ENCODE results near the gene TMEM91. TPM values are rescaled to one million over a fixed set of nuclear protein-coding genes. Genes with fewer than 3 reads are reported as not detected.
A peak's percentile ranks its signal among the peaks of the same experiment; 100 is the strongest.
"Not testable (repeated sequence)": the region's sequence is repeated elsewhere in the genome, so short reads cannot be mapped to it uniquely, and the experiment has no call there.

The TMEM91 gene
- total RNA-seq, 1 donor from 2014 or later: 20.0 TPM

DNA sequence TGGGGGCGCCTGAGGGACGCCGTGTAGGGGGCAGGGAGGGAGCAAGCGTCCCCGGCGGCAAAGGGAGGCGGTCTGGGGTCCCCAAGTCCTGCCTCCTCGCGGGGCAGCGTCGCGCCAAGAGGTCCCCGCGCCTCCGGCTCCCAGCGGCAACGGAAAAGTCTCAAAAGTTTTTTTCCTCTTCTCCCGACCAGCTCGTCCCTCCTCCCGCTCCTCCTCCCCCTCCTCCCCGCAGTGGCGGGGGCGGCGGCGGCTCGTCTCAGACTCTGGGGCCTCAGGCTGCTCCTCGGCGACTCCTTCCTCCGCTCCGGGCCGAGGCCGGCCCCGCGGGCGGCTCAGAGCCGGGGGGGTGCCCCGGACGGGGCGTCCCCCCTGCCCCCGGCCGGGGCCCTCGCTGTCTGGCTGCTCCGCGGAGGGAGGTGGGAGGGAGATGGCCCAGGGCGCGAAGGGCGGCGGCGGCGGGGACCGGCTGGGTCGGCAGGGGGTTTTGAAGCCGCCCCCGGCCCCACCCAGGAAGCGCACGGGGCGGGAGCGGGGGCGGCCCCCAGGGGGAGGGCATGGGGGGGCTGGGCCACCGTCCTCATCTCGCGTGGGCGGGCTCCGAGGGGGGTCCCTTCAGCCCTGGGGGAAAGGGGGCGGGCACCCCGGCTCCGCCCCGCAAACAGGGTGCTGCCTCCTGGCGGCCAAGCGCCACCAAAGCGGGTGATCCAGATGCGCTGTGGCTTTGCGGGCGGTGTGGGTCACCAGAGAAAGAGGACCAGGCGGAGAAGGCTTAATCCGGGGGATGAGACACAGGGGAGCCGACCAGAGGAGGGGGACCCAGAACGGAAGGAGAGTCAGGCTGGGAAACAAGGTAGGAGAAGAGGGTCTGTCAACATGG, 22.6 kb upstream of the TMEM91 start, which contains the start of gene TGFB1:
TGFB1 (minus strand) TSS at position 457 of the 877 bp plus-strand sequence. CDS start 878 bp downstream, outside the sequence.
- peak; percentile 76 for ATAC-seq

DNA sequence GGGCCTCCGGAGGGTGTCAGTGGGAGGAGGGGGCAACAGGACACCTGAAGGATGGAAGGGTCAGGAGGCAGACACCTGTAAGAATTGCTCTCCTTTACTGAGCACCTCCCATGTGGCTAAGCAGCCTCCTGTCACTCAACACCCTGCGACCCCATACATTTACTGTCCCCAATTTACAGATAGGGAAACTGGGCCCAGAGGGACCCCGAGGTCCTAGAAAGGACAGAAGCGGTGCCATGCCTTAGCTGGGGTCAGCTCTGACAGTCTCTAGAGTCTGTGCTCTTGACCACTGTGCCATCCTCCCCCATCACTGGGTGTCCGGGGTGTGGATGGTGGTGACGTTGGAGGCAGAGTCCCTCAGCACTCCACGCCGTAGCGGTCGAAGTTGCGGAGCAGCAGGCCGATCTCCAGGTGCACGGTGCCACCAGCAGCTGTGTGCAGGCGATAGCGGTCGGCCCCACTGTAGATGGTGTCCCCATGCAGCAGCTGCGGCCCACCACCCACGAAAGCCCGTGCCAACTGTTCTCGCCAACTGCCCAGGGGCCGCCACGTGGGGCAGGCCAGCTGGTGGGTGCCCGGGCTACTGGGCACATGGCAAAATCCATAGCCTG, 21.9 kb upstream of the TMEM91 start:
- ATAC-seq: no peak

DNA sequence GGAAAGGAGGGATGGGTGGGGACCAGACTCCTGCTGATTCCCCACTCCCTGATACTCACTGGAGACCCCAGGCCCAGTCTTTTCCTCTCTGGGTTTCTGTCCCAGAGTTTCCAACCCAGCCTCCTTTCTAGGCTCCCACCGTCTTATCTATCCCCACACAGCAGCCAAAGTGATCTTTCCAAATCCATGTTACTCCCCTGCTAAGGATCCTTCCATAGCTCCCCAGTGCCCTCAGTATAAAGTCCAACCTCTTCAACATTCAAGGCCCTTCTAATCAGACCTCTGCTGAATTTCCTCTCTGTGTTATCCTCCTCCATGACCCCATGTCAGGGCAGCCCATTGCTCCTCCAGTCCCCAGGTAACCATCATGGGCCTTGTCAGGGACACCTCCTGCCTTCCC, 21.3 kb upstream of the TMEM91 start:
- ATAC-seq: no peak

DNA sequence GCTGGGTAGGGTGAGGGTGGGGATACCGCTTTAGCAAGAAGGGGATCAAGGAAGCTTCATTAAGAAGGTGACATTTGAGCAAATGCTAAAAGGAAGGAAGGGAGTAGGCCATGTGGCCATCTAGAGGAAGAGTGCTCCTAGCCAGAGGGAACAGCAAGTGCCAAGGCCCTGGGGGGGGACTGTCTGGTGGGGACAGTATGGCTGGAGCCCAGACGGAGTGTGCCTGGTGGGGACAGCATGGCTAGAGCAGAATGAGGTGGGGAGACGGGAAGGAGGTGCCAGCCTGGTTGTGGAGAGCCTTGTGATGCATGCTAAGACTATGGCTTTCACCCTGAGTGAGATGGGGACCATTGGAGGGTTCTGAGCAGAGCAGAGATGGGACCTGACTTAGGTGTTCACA, 20.5 kb upstream of the TMEM91 start:
- no peak for ATAC-seq

DNA sequence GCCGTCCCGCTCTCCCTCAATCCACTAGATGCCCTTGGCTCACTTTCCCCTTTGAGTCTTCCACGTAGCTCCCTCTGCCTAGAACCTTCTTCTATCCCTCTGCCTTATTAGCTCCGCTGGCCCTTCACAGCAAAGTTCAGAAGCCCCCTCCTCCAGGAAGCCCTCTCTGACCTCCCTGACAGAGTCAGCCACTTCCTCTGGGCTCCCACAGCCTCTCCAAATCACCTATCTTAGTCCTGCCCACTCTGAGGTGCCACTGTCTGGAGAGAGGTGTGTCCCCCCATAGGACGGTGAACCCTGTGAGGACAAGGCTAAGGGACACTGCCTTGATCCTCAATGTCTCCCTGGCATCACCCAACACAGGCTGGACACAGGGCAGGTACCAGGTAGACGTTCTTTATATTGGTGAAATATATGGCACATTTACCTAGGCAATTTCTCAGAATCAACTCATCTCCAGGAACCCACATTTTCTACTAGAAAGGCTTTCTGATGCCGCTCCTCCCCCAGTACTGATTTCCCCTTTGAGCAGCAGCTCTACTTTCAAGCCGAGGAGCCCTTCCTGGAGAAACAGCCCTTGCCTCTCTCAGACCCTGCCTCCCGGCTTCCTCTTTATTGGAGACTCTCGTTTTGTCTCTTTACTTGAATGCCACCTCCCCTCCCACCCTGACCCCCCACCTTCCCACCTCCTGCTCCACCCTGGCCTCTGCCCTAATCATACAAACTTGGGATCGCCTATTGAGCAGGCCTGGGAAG, 19.2 kb upstream of the TMEM91 start:
- ATAC-seq: no peak

DNA sequence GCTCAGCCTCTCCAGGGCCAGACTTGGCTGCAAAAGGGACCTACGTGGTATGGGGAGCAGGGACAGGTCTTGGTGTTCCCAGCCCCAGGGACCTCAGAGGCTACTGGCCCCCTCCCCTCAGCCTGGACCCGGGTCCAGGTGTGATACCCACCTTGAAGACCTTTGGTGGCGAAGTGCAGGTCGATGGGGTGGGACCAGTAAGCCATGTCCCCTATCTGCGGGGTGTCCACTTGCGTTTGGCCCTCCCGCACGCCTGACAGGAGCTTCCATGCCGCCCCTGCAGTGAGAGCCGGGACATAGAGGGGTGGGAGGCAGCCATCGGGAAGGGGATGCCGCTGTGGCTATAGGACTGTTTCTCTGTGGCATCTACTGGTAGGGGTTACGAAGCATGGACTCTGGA, 18.6 kb upstream of the TMEM91 start:
- ATAC-seq: no peak

DNA sequence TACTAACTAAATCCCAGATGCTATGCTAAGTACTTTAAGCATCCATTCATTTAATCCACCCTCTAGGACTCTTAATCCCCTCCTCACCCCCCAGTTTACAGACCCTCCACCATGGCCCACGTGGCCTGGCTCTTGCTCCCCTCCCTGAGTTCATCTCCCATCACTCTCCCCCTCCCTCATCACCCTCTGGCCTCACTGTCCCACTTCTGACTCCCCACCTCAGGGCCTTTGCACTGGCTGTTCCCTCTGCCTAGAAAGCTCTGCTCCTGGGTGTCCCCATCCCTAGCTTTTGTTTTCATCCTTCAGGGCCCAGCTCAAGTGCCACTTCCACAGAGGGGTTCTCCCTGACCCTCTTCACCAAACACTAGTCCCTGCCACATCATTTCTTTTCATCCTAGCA, 16.6 kb upstream of the TMEM91 start:
- no peak for ATAC-seq

DNA sequence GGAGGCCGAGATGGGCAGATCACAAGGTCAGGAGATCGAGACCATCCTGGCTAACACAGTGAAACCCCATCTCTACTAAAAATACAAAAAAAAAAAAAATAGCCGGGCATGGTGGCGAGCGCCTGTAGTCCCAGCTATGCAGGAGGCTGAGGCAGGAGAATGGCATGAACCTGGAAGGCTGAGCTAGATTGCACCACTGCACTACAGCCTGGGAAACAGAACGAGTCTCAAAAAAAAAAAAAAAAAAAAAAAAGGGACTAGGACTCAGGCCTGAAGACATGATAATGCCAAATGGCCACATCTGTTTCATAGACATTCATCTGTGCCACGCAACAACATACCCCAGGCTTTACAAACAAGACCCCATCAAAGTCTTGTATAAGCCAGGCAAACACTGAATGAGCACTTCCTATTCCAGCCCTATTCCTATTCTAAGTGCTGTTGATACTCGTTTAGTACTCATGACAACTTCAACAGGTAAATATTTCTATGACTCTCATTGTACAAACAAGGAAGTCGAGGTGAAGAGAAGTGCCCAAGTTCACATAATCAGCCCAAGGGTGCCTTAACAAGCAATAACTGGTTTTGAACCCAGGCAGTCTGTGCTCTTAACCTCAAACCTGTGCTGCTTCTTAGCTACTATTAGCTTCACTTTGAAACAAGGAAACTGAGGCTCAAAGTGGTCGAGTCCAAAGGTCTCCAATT, 14.0 kb upstream of the TMEM91 start:
- ATAC-seq: peak; percentile 23

DNA sequence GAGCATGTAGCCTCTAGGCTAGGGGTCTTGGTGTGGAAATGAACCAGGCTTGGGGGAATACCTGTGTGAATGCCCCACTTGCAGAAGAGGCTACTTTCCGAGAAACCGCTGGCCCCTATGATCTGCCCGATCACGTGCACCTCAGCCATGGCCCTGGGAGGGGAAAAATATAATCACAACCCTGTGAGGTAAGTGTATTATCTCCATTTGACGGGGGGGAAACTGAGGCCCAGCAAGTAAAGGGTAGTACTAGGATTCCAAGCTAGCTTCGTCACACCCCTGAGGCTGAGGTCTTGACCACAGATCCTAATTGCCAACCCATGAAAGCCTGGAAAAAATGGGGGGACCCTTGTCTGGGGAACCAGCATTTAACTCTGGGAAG, 13.0 kb upstream of the TMEM91 start:
- ATAC-seq: no peak

DNA sequence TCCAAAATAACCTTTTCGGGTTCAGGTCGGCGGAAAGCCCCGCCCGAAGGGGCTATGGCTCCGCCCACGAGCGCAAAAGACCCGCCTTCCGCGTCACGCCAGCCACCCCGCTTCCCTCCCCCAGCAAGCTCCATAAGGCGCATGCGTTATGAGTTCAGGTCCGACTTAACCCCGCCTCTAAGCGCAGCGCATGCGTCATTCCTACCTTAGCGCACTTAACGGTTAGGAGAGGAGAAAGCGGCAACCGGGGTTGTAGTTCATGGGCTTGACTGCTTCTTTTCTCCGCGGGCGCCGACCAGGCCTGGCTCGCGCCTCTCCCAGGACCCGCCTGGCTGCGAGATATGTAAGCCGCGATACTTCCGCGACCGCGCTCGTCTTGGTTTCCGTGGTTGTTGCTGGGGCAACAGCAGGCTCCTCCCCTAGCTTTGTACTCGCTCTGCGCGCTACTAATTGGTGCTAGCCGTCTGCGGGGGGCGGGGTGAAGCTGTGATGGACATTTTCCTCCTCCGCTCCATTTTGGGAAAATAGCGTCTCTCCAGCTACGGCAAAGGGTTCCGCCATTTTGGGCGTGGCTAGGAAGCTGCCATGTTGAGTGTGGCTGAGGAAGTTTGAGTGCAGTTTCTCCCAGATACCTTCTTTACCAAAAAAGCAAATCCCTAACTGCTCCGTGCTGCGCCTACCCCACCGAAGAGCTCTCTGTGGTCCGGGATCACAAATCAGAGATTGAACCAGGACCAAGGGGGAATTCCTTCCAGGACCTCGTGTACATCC, 12.4 kb upstream of the TMEM91 start, which contains the start of gene B9D2:
B9D2 (minus strand) TSS at position 397 of the 771 bp plus-strand sequence. CDS start 630 bp downstream, outside the sequence.
- ATAC-seq: peak; percentile 92

DNA sequence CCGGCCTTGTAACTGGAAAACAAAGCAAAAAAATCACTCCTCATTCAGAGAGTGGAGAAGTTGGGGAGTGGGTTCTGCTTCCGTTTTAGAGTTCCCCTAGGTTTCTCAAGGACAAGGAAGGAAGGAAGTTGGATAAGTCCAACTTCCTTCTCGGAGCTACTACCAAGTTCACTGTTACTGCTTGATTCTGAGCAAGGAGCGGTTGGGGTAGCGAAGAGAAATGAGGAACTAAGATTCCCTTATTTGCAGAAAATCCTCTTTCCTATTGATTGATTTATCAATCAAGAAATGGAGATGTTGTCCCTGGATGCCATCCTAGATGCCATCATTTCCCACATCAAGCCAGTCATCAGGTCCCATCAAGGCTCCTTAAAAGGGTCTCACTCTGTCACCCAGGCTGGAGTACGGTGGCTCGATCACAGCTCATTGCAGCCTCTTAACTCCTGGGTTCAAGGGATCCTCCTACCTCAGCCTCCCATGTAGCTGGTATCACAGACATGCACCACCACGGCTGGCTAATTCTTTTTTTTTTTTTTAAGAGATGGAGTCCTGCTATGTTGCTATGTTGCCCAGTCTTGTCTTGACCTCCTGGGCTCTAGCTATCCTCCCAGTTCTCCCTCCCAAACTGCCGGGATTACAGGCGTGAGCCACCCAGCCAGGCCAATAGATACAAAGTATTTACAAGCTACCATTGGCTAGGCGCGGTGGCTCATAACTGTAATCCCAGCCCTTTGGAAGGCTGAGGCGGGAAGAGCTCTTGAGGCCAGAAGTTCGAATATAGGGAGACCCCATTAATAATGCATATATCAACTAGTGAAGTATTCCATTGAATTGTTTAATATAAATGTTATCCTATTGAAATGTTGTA, 11.6 kb upstream of the TMEM91 start:
- no peak for ATAC-seq

DNA sequence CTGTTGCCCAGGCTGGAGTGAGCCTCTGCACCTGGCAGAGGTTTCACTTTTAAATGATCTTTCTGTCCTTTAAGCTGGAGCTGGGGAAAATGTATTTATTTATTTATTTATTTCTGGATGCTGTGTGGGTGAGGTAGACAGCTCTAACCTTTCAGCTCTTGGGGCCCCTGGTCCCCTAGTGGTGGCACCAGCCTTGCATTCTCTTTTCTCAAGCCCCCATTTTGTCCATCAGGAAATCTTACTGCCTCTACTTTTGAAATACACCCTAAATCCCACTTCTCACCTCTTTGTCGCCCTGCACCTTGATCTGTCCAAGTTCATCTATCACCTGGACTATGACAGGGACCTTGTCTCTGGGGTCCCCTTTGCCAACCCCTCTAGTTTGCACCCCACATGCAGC, 10.2 kb upstream of the TMEM91 start:
- no peak for ATAC-seq

DNA sequence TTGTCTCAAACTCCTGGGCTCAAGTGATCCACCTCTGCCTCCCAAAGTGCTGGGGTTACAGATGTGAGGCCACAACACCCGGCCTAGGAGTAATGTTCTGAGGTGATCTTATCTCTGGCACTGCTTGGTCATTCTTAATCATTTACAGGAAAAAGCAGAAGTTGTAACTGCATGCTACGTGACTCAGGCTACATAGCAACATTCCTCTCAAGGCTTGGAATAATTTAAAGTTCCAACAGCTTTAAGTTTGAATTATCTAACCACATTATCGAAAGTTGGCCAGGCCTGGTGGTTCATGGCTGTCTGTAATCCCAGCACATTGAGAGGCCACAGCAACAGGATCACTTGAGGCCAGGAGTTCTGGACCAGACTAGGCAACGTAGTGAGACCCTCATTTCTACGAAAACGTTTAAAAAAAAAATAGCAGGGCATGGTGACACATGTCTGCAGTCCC, 8.5 kb upstream of the TMEM91 start:
- ATAC-seq: no peak

DNA sequence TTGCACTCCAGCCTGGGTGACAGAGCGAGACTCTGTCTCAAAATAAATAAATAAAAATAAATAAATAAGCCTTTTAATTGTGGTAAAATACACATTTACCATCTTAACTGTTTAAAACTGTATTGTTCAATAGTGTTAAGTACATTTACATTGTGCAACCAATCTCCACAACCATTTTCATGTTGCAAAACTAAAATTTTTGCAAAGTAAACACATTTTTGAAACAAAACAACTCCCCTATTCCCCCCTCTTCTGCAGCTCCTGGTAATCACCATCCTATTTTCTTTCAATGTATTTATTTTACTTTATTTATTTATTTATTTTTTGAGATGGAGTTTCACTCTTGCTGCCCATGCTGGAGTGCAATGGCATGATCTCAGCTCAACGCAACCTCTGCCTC, 6.6 kb upstream of the TMEM91 start:
- no peak for ATAC-seq

DNA sequence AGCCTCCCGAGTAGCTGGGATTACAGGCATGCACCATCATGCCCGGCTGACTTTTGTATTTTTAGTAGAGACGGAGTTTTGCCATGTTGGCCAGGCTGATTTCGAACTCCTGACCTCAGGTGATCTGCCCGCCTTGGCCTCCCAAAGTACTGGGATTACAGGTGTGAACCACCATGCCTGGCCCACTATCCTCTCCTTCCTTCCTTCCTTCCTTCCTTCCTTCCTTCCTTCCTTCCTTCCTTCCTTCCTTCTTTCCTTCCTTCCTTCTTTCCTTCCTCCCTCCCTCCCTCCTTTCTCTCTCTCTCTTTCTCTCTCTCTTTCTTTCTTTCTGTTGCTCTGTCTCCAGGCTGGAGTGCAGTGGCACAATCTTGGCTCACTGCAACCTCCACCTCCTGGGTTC, 5.2 kb upstream of the TMEM91 start:
- ATAC-seq: not testable (repeated sequence)

DNA sequence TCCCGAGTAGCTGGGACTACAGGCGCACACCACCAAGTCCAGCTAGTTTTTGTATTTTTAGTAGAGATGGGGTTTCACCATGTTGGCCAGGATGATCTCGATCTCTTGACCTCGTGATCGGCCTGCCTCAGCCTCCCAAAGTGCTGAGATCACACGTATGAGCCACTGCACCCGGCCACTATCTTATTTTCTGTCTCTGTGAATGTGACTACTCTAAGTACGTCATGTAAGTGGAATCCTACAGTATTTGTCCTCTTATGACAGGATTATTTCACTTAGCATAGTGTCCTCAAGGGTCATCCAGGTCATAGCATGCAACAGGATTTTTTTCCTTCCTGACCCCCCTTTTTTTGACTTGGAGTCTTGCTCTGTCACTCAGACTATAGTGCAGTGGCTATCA, 4.8 kb upstream of the TMEM91 start:
- ATAC-seq: no peak

DNA sequence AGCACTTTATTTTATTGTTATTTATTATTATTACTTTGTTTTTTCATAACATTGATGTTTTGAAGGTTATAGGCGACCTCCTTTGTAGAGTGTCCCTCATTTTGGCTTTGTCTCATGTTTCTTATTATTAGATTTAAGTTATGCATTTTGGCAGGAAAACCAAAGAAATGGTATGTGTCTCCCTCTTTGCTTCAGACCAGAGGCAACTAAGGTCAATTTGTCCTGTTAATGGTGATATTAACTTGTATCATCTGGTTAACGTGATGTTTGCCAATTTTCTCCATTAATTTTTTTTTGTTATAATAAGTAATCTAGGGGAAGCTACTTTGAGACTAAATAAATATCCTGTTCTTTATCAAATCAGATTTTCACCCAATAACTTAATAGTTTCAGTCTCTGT, 3.8 kb upstream of the TMEM91 start:
- no peak for ATAC-seq

DNA sequence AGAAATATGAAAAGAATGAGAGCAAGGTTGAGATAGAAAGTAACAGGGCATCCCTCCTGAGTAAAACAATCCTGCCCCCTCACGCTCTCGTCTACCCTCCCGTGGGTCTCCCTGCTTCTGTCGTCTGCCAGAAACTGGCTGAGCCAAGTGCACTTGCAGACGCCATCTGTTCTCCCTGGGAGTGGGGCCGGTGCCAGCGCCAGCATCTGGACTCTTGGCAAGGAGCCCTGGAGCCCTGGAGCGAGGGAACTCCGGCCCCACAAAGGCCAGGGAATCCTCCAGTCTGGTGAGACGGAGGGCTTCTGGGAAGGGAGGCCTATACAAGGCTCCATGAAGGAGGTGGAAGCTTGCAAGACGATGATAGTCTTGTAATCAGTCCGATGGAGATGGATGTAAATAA, 2.3 kb upstream of the TMEM91 start:
- ATAC-seq: no peak

DNA sequence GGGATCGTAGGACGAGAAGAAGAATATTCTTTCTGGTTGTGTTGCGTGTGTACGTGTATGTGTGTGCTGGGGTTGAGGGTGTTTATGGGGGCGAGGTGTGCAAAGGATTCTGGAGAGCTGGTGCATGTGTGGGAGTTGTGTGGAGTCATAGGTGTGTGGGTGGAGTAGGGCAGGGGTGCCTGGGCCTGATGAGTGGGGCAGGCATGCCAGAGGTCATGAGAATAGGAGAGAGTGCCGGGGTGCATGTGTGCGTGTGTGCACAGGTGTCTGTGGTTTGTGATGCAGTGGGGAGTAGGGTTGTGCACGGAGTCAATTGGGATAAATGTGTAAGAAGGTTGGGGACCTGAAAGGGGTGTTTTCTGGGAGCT, 649 bp downstream of the TMEM91 start:
- ATAC-seq: peak; percentile 68

DNA sequence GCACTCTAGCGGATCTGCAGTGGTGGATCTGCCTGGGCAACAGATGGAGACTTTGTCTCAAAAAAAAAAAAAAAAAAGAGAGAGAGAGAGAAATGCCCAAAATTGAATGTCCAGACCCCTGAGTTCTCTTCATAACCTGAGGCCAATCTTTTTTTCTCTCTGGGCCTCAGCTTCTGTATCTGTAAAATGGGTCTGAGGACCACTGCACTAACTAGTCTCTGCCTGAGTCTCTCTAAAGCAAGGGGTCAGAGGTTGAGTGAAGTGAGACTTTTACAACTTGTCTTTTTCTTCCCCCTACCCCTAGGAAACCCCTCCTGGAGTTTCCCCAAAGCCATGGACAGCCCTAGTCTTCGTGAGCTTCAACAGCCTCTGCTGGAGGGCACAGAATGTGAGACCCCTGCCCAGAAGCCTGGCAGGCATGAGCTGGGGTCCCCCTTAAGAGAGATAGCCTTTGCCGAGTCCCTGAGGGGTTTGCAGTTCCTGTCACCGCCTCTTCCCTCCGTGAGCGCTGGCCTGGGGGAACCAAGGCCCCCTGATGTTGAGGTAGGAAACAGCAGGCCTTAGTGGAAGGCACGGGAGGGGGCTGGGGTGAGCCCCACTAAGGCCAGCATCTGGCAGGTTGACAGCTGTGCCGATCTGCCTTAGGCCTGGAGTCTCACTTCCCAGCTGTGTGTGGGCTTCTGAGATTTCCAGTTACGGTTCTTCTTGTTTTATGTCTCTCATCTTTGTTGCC, 1.8 kb downstream of the TMEM91 start:
- ATAC-seq: no peak
